Colonic mucosa (tissue), 4 donors: ENCODE data around the gene TSHZ1. TPM values are rescaled to one million over a fixed set of nuclear protein-coding genes. Genes with fewer than 3 reads are reported as not detected.

ENCODE experiments used
- DNase-seq: peaks from one replicate; pipeline ENCODE4 v3.0.0-alpha.2; 2020
- H3K27ac ChIP-seq: fragments of 200-600 bp; one replicate; pipeline ENCODE4 v1.8.0; 2021
- H3K27me3 ChIP-seq: fragments of 200-600 bp; one replicate; pipeline ENCODE4 v1.8.0; 2021
- H3K36me3 ChIP-seq: fragments of 200-600 bp; one replicate; pipeline ENCODE4 v1.8.0; 2021
- H3K4me1 ChIP-seq: fragments of 200-600 bp; one replicate; pipeline ENCODE4 v1.8.0; 2021; ENCODE audit warnings: mild to moderate bottlenecking
- H3K4me3 ChIP-seq: fragments of 200-600 bp; one replicate; pipeline ENCODE4 v1.8.0; 2021
- H3K9ac ChIP-seq, 2 donors: one replicate each; pipeline ENCODE4 v1.7.0; 2013; ENCODE audit warnings: control low read depth in 2 of 2, low read depth in 2 of 2, low read length in 2 of 2
- H3K9me3 ChIP-seq: fragments of 200-600 bp; one replicate; pipeline ENCODE4 v1.8.0; 2021
- intact Hi-C: fragments of 100-400 bp; cut with DNase I; formaldehyde crosslinking; loops from one replicate; pipeline ENCODE4 v1.14.1; 2022
- total RNA-seq, 2 donors: library from RNA; stranded (reverse); fragmentation: NEBNext Ultra II Directional in 1 of 2; extraction: Animal tissue kit (Norgen Biotek cat#: 25700) in 1 of 2; gene quantifications; one replicate each; pipeline ENCODE4 v1.2.1, GENCODE V29; 2021
- TF ChIP-seq, protein P1 (sequence below): fragments of 200-600 bp; IDR thresholded peaks from one replicate; pipeline ENCODE4 v1.8.0; 2022; ENCODE audit warnings: antibody characterized with exemption, mild to moderate bottlenecking
- donor health status: healthy.
- donor health status: DM: no; HTN: no; CAD: no.
- donor health status: DM: no; HTN: no; CAD: no.

The TSHZ1 gene
- total RNA-seq, 2 donors from 2014 or later = 16.6 to 34.3 TPM

DNA sequence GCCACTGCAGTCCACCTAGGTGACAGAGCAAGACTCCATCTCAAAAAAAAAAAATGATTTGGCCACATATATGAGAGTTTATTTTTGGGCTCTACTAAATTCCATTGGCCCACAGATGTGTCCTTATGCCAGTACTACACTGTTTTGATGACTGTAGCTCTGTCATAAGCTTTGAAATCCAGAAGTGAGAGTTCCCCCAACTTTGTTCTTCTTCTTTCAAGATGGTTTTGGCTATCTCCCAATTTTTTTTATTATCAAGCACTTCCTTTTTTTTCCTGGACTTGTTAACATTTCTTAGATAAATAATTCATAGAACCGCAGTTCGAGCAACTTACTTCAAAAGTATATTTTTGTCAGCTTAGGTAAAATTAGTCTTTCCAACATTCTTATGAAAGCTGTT, 96.9 kb downstream of the TSHZ1 start:
- no peak for DNase-seq
- H3K4me1 ChIP-seq = no peaks in the 10 kb centered on the region
- no peak overlapping the region for H3K9ac ChIP-seq
- H3K27ac ChIP-seq = no peak overlapping the region
- no peaks in the 10 kb centered on the region for H3K27me3 ChIP-seq
- H3K36me3 ChIP-seq = no peaks in the 10 kb centered on the region
- no peak overlapping the region for H3K4me3 ChIP-seq
- TF ChIP-seq, protein P1, sequence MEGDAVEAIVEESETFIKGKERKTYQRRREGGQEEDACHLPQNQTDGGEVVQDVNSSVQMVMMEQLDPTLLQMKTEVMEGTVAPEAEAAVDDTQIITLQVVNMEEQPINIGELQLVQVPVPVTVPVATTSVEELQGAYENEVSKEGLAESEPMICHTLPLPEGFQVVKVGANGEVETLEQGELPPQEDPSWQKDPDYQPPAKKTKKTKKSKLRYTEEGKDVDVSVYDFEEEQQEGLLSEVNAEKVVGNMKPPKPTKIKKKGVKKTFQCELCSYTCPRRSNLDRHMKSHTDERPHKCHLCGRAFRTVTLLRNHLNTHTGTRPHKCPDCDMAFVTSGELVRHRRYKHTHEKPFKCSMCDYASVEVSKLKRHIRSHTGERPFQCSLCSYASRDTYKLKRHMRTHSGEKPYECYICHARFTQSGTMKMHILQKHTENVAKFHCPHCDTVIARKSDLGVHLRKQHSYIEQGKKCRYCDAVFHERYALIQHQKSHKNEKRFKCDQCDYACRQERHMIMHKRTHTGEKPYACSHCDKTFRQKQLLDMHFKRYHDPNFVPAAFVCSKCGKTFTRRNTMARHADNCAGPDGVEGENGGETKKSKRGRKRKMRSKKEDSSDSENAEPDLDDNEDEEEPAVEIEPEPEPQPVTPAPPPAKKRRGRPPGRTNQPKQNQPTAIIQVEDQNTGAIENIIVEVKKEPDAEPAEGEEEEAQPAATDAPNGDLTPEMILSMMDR = no peak
- intact Hi-C loops = no loop called here
- no peaks in the 10 kb centered on the region for H3K9me3 ChIP-seq

DNA sequence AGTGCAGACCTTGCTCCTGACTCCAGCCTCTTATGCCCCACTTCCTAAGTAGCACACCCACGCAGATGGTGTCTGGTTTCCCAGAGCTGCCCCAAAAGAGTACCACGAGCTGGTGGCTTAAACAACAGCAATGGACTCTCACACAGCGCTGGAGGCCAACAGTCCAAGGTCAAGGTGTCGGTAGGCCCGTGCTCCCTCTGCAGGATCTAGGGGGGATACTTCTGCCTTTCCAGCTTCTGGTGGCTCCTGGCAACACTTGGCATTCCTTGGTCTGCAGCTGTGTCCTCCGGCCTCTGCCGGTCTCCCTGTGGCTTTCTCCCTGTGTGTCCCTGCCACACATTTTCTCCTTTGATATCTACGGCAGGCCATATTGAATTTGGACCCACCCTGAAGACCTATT, 99.0 kb downstream of the TSHZ1 start:
- Histone ChIP-seq H3K27me3 (no peaks in the 10 kb centered on the region), H3K27ac (no peak overlapping the region), H3K4me1 (no peaks in the 10 kb centered on the region), H3K4me3 (no peak overlapping the region), H3K36me3 (no peaks in the 10 kb centered on the region), H3K9ac (no peak overlapping the region), H3K9me3 (no peaks in the 10 kb centered on the region)
- intact Hi-C loops = no loop called here
- TF ChIP-seq, protein P1 = no peak
- DNase-seq = no peak

DNA sequence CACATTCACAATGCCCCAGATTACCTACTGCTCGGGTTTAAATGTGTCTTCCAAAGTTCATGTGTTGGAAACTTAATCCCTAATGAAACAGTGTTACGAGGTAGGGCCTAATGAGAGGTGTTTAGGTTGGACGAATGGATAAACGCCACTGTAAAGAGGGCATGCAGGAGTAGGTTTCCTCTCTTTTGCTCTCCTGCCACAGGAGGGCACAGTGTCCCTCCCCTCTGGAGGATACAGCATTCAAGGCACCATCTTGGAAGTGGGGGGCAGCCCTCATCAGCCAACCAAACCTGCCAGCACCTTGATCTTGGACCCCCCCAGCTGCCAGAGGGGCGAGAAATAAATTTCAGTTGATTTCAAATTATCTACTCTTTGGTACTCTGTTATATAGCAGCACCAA, 103.5 kb downstream of the TSHZ1 start:
- H3K4me1 ChIP-seq = no peaks in the 10 kb centered on the region
- H3K36me3 ChIP-seq = no peaks in the 10 kb centered on the region
- H3K27me3 ChIP-seq = no peaks in the 10 kb centered on the region
- no peak for DNase-seq
- H3K9ac ChIP-seq = no peak overlapping the region
- no peak overlapping the region for H3K27ac ChIP-seq
- H3K9me3 ChIP-seq = no peaks in the 10 kb centered on the region
- TF ChIP-seq, protein P1 = no peak
- H3K4me3 ChIP-seq = no peak overlapping the region
- intact Hi-C loops = no loop called here

DNA sequence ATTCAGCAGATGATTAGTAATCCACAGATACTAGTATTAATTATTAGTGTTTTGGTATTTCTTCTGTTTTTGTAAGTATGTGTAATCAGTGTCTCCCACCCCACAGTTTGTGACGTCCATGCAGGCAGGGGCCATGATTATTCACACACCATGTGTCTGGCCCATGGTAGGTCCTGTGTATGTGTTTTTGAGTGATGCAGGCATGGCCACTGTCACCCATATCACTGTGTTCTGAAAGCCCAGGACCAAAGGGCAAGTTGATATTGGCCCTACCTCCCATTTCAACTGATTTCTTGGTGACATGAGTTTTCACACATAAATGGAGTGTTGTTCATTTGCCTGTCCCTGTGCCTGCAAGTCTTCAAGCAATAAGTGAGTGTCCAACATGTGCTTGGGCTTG, 104.0 kb downstream of the TSHZ1 start:
- intact Hi-C loops = no loop called here
- H3K36me3 ChIP-seq = no peaks in the 10 kb centered on the region

DNA sequence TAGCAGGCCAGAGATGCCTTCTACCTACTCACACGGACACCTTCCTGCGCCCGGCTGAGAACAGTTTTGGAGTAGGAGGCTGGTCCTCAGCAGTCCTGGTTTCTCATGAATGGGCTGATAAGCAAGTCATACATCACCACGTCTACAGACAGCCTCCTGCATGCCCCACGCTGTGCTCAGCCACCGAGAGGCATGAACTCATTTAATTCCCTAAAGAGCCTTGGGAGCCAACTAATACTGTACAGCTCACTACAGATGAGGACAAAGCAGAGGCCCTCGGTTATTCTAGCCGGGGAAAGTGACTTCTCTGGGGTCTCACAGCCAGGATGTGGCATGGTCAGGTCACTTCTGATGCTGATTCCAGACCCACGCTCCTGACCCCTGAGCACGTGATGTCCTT, 105.6 kb downstream of the TSHZ1 start:
- intact Hi-C loops = no loop called here
- no peaks in the 10 kb centered on the region for H3K9me3 ChIP-seq
- H3K27ac ChIP-seq = no peak overlapping the region
- TF ChIP-seq, protein P1 = no peak
- H3K9ac ChIP-seq = no peak overlapping the region
- H3K4me3 ChIP-seq = no peak overlapping the region
- H3K27me3 ChIP-seq = no peaks in the 10 kb centered on the region
- no peaks in the 10 kb centered on the region for H3K4me1 ChIP-seq
- no peaks in the 10 kb centered on the region for H3K36me3 ChIP-seq
- no peak for DNase-seq

More for the DNA sequence above, 104.0 kb downstream of the TSHZ1 start:
- DNase-seq = no peak
- Histone ChIP-seq H3K4me3 (no peak overlapping the region), H3K9ac (no peak overlapping the region), H3K27ac (no peak overlapping the region), H3K27me3 (no peaks in the 10 kb centered on the region), H3K4me1 (no peaks in the 10 kb centered on the region), H3K9me3 (no peaks in the 10 kb centered on the region)
- TF ChIP-seq, protein P1 = no peak

DNA sequence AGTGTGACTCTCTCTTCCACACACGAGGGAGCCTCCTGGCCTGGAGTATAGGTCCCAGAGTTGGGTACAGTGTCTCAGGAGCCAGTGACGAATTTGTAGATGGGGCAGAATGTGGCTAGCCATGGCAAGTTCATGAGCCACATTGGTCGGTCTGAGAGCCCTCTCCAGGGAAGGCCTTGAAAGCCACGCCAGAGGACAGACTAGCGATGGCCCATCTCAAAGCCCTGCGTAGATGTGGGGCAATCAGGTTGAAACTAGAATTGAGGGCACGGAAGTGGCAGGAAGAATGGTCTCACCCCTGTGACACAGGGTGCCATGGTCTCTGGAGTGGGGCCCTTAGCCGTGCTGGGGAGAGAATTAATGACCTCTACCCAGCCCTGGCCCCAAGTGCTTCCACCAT, 106.2 kb downstream of the TSHZ1 start:
- intact Hi-C loops = no loop called here
- no peak overlapping the region for H3K4me3 ChIP-seq
- H3K9me3 ChIP-seq = no peaks in the 10 kb centered on the region
- H3K27ac ChIP-seq = no peak overlapping the region
- TF ChIP-seq, protein P1 = no peak
- H3K9ac ChIP-seq = no peak overlapping the region
- H3K36me3 ChIP-seq = no peaks in the 10 kb centered on the region
- H3K4me1 ChIP-seq = no peaks in the 10 kb centered on the region
- no peak for DNase-seq
- no peaks in the 10 kb centered on the region for H3K27me3 ChIP-seq
